Epidermal melanocyte (primary cell): ENCODE data around the gene GPR108.
A peak's percentile ranks its signal among the peaks of the same experiment; 100 is the strongest.
"Not testable (repeated sequence)": the region's sequence is repeated elsewhere in the genome, so short reads cannot be mapped to it uniquely, and the experiment has no call there.

ENCODE experiments used
- DNase-seq: peaks from one replicate; pipeline ENCODE4 v3.0.0; 2011; ENCODE audit warnings: low spot score; ENCODE audit not compliant: insufficient read length

GPR108 gene

DNA sequence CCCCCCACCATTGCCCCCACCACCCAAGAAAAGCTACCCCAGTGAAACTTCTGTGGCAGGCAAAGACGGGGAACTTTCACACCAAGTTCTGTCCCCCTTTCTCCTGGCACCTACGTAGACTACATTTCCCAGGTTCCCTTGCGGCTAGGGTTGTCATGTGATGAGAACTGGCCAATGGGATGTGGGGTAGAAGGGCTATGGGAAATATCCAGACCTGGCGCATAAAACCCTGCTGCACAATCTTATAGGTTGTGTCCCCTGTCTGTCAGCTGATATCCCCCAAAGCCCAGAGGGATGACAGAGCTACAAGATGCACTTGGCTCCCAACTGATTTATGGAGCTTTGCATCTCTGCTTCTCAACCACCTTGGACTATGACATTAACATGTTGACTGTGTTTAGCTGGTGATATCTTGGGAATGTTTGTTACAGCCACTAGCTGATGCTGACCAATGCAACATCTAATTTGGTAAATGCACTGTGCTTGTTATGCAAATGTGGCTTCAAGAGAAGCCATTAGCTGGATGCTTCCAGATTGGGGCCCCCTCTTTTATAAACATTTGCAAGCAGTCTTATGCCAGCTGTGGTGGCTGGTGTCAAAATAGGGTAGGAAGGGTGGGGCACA, 23.8 kb upstream of the GPR108 start:
- DNase-seq: no peak

DNA sequence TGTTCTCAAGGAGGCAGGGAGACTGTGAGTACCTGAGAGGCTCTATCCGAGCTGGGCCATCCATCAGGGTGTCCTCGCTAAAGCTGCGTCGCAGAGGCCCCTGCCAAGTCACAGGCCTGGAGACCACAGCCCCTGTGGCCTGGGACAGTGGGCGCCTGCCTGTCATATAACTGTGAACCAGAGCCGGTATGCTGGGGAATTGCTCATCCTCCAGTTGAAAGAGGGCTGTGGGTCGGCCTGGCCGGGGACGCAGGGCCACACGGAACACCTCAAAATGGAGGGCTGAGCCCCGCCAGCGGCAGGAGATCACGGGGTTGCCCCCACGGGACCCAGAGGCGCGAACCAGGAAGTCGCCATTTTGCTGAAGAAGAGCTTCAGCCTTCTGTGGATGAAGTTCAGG, 23.2 kb upstream of the GPR108 start:
- DNase-seq: no peak

DNA sequence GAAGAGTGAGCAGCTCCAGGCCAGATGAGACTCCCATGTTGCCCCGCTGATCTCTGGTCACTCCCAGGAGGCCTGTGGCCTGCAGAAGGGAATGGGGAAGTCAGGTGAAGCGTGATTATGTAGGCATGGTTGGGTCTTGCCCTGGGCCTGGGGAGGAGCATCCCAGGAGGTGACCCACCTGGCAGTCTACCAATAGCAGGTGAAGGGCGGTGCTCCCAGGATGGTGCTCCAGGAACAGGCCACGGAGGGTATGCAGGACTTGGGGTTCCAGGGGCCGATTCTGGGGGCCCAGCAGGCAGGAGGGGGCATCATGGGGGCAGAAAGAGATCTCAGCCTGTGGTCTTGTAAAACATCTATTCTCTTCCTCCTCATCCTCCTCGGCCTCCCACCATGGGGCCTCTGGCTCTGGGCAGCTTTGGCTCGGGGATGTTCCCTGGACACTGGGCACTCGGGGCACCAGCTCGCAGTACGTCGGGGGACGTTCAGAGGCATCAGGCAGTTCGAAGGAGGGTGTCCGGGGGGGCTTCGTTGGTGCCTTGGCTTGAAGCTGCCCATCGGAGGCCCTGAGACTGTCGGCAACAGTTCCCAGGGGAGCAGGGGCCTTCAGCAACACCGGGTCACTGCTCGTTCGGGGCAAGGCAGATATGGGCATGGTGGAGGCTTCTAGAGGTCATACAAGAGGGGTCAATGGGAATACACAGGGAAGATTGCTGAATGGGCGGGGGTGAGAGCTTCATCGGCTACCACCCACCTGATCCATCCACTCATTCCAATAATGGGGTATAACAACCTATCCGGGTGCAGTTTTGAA, 17.5 kb upstream of the GPR108 start:
- no peak for DNase-seq

DNA sequence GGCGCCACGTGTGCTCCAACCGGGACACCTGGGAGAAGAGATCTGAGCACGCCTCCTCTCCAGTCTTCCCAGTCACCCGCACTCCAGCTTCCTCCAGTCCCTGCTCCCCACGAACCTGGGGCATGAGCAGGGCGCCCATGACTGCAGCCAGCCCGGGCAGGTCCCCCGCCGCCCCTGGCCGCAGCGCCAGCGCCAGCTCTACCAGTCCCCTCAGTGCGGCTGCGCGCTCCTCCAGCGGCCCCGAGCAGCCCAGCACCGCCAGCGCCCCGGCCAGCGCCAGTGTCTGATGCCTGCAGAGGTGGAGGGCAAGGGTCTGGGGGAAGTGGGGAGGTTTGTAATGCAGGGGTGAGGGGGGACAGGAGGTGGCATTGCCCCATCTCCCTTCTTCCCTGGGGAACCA, 16.8 kb upstream of the GPR108 start:
- DNase-seq: no peak

DNA sequence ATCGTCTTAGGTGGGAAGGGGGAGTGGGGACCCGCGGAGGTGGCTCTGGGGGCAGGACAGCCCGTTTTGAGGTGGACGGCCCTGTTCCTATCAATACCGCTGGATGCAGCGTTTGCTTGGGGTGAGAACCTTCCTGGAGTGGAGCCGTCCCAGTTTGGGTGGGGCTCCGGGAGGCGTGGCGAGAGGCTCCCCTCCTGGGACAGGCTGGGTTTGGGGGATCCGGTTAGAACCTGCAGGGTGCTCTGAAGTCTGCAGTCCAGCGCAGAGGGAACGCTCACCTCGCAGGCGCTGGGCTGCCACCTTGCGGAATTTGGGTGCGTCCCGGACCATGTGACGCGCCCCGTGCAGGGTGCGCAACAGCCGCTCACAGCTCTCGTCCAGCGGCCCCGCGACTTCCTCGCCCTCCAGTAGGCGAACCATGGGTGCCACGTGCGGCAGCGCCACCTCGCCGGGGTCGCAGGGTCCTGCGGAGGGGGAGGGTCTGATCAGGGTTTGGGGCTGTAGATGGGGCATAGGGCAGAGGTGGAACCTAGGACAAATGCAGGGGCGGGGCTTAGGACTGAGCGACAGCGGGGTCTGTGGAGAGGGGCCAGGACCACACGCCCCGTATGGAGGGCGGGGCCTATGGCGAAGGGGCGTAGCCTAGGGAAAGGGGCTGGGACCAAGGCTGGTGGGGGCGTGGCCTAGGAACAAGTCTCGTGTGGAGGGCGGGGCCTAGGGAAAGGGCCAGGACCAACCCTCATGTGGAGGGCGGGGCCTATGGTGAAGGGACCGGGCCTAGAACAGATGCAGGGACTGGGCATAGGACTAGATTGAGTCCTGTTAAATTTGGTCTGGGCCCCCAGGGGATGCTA, 16.0 kb upstream of the GPR108 start:
- peak; percentile 57 for DNase-seq

DNA sequence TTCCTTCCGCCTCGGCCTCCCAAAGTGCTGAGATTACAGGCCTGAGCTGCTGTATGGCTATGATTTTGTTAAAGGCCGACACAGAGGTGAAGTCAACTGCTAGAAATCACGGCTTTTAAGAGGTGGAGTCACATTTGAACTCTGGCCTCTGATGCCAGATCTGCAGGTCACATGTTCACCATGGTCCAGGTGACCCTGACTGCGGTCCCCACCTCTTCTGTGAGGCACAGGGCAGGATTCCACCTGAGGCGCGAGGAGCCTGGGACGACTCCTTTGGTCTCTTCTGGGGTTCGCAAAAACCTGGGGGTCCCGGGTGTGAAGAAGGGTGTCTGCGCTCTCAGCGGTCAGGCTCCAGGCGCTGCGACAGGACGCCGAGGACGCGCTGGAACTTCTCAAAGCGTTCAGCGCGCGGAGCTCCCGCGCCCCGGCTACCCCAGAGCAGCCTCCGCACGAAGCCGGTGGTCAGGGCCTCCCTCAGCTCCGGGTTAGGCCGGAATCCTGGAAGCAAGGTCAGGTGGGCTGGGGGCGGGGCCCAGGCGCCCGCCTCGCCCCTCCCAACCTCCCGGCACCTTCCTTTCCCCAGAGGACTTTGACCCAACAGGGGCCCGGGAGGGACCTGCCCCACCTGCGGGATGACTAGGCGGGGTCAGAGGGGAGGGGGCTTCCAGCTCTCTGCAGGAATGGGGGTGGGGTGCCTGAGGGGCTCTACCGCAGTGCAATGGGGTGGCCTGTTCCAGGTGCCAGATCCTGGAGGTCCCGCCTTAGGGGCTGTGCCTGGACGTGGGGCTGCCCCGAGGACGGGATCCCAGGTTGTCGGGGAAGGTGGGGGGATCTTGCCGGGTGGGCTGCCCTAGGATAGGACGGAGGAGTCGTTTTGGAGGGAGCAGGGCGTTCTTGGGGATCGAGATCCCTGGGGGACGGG, 15.1 kb upstream of the GPR108 start:
- no peak for DNase-seq

DNA sequence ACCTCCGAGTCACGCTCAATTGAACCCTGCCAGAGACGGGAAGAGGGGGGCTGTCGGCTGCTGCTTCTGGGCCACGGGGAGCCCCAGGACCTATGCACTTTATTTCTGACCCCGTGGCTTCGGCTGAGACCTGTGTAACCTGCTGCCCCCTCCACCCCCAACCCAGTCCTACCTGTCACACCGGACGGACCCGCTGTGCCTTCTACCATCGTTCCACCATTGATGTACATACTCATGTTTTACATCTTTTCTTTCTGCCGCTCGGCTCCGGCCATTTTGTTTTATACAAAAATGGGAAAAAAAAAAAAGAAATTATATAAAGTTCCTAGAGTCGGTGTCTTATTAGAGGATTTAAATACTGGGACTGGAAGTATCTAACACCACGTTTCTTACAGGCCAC, 13.8 kb upstream of the GPR108 start:
- DNase-seq: no peak

DNA sequence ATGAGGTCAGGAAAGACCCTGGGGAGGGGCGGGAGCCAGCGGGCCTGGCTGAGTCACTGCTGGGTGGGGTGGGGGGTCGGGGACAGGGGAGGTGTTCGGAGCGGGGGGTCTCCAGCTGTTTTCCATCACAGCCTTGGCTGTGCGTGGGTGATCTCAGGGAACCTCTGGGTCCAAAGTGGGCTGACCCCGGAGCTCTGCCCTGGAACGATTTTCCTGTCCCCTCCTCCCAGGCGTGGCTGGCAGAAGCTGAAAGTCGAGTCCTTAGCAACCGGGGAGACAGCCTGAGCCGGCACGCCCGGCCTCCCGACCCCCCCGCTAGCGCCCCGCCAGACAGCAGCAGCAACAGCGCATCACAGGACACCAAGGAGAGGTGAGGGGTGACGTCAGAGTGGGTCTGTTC, 12.7 kb upstream of the GPR108 start:
- DNase-seq: no peak

DNA sequence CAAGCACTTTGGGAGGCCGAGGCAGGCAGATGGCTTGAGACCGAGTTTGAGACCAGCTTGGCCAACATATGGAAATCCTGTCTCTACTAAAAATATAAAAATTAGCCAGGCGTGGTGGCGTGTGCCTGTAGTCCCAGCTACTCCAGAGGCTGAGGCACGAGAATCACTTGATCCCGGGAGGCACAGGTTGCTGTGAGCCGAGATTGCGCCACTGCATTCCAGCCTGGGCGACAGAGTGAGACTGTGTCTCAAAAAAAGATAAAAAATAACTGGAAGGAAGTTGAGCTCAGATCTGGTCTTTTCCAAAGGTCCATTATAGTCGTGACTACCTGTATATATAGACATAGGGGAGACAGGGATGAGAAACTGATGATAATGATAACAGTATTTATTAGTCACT, 11.2 kb upstream of the GPR108 start:
- DNase-seq: not testable (repeated sequence)

DNA sequence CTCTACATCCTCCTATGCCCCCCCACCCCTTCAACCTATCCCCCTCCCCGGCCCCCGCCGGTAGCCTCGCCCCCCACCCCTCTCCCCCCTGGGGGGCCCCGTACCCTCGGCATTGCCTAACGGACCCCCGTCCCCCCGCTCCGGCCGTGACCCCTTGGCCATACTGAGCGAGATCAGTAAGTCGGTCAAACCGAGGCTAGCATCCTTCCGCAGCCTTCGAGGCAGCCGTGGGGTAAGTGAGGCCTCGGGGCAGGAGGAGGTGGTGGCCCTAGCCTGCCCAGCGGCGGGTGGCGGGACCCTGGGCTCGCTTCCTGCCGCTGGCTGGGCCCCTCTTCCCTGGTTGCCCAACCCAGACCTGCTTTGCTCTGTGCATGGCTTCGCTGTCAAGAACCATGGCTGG, 8.6 kb upstream of the GPR108 start:
- no peak for DNase-seq

DNA sequence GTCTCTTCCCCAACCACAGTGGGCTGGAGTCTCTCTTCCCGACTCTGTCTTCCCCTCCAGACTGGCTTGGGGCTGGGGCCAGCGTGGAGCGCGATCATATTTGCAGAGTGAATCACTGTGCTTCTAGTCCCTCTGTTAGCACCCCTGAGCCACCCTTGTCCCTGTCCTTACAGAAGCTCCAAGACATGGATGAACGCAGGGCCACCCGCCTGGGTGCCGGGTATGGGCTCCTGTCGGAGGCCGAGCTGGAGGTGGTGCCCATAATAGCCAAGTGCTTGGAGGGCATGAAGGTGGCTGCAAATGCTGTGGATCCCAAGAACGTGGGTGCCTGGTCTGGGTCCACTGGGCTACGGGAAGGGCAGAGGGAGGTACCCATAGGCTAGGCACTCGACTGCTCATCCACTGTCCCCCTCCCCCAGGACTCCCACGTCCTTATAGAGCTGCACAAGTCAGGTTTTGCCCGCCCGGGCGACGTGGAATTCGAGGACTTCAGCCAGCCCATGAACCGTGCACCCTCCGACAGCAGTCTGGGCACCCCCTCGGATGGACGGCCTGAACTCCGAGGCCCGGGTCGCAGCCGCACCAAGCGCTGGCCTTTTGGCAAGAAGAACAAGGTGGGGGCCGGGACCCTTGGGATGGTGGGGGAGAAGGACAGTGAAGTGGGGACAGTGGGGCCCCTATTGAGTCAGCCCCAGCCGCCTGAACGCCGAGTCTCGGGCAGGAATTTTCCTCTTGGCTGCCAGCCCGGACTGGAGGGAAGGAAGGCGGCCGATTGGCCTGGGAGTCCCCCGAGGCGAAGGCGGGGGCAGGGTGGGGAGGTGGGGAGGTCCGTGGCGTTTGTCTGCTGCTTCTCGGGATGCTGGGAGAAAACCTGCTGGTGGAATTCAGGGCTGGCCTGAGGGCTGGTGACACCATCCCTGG, 7.3 kb upstream of the GPR108 start:
- DNase-seq: peak; percentile 84

DNA sequence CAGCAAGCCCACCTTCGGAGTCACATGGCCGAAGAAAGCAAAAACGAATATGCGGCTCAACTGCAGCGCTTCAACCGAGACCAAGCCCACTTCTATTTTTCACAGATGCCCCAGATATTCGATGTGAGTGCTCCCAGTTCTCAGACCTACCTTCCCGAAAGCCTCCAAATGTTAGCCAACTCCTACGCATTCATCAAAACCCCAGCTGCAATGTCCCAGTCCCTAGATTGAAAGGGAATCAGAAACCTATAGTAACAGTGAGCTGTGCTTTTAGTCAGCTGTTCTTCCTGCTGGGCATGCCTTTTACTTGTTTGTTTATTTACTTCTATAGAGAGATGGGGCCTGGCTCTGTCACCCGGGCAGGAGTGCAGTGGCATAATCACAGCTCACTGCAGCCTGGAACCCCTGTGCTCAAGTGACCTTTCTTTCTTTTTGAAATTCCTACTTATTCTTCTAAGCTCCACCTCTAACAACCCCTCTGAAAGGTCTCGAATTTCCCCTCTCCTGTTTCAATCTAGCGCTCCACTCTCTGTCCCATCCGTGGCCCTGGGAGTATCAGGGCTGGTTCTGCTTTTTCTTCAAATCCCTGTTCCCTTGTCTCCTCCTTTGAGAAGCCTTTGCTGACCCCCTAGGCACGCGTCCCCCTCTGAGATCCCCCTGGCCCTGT, 6.5 kb upstream of the GPR108 start:
- no peak for DNase-seq

DNA sequence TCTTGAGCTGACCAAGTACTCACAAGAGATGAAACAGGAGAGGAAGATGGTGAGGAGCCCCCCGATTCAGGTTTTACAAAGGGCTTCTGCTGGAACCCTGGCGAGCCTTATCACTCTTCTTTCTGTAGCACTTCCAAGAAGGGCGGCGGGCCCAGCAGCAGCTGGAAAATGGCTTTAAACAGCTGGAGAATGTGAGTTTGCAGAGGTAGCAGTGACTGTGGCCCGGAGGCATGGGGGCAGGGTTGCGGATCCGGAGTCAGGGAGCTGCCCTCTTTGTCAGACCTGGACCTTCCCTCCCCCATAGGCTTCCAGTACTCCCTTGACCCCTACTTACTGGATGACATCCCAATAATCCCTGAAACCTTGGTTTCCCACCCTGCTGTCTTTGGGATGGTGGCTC, 5.7 kb upstream of the GPR108 start:
- DNase-seq: no peak

DNA sequence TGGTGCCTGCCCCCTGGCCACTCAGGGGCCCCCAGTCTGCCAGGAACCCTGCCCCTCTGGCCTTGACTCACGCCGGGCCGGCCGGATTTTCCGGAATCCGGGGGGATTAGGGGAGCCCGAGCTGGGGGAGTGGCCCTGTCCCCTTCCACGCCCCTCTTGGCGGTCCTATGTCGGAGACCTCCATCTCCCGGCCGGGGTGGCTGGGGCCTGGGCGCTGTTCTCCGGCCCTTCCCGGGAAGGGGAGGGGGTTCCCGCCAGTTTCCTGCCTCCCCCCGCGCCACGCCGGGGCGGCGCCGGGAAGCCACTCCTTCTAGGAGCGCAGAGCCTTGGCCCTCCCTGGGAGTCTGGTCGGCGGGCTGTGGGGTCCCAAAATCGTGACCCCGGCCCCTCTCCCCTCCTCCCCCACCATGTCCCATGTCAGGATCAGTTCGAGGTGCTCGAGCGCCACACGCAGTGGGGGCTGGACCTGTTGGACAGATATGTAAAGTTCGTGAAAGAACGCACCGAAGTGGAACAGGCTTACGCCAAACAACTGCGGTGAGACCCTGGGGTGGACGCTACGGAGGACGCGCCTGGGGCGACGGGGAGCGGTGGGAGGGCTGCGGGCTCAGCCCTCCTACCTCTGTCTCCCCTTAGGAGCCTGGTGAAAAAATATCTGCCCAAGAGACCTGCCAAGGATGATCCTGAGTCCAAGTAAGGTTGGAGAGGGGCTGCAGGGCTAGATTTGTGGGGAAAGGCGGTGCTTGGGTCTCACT, 3.4 kb upstream of the GPR108 start:
- DNase-seq: no peak

DNA sequence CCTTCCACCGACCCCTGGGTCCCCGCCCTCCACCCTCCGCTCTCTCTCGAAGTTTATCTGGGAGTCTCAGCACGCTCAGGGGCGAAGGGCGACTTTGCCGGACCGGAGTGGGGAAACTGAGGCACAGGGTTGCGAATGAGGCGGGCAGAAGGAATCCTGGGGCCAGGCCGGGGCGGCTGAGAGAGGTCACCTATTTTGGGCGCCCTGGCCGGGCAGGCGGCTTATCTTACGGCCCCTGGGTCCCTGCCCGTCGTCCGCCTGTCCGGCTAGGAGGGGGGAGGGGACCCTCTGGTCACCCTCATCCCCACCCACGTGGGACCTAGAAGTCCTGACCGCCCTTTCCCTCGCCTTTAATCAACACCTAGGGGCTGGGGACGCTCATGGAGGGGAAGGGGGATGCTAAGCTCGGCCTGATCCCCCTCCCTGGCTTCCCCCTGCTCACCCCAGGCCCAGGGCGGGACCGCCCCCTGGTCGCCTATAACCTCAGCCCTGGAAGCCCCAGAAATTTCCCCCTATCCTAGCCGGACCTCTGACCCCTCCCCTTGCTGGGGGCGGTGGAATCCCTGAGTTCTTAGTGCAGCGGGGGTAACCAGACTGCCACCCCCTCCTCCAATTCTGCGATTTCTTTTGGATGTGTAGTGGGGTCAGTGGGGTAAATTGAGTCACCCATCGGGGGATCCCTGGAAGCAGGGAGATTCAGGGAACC, 2.7 kb upstream of the GPR108 start:
- DNase-seq: no peak

DNA sequence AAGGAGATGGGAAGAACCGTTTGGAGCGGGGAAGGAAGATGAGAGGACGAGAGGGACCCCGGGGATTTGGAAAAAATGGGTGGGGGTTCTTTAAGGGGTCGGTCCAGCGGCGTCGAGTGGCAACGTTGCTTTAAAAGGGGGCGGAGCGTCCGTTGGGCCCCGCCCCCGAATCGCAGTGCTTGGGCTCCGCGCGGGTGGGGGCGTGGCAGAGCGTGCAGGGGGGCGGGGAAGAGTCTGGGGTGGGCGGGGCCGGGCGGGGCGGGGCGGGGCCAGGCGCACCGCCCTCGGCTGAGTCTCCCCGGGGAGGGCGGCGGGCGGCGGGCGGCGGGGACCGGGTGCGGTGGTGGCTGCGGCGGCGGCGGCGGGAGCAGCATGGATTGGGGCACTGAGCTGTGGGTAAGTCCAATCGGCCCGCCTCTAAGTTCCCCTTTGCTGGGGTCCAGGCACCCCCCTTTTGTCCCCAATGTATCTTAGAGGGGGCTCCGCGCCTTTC, 2.1 kb upstream of the GPR108 start, which contains the start of gene TRIP10:
Gene TRIP10, plus strand, starts transcription at position 291 of the 493 bp plus-strand sequence. Its CDS starts 82 bp downstream, at position 373.
- peak; percentile 58 for DNase-seq

DNA sequence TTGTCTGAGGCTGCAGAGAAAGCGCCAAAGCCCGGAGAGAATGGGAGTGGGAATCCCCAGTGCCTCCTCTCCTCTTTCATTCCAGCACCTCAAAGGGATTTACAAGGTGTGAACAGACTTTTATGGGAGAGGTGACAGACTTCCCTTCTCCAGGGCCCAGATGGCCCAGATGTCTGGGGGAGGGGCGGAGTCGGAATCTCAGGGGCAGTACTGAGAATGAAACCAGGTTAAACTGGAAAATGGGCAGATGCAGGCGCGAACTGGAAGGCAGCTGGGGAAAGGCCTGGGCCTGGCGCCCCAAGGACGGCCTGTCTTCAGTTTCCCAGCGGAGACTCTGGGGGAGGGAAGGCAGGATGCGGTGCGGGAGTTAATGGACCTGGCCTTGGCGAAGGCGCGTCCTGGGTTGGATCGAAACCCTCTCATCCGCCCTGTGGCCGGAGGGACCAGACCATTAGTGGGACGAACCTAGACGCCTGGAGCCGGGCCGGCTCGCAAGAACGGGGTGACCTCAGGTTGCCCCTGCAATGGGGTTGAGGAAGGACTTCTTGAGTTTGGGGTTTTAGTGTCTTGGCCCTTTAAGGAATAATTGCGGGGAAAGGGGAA, 1.5 kb upstream of the GPR108 start:
- no peak for DNase-seq
